Stimulated activated CD8-positive, alpha-beta memory T cell treated with anti-CD3 and anti-CD28 coated beads, Interleukin-15, amount 100 ng/mL, for 24 hours (primary cell): ENCODE data around the gene C17orf75.

ENCODE experiments used
- DNase-seq: peaks from one replicate; pipeline ENCODE4 v3.0.0-alpha.2; 2020; ENCODE audit warnings: low read depth

C17orf75 gene

DNA sequence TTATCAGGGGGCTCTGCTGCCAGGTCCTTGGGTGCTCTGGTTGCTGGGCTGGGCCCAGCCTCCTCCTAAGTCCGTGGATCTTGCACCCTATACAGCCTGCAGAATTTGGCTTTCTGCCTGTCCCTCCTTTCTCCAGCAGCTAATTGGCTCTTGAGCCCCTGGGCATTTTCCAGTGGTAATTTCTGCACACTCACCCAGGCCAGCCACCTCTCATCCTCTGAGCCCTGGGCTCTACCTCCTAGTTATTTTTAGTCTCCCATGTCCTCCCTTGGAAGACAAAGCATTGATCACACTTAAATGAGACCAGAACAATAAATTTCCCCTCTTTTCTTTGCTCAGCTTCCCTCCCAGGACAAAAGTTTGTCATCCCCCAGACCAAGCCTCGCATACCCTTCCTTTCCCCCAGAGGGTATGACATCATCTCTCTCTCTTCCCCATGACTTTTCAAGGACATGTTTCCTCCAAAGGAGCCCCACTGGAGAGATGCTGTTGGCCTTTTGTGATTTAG is 38.1 kb downstream of the C17orf75 start:
- no peak for DNase-seq

DNA sequence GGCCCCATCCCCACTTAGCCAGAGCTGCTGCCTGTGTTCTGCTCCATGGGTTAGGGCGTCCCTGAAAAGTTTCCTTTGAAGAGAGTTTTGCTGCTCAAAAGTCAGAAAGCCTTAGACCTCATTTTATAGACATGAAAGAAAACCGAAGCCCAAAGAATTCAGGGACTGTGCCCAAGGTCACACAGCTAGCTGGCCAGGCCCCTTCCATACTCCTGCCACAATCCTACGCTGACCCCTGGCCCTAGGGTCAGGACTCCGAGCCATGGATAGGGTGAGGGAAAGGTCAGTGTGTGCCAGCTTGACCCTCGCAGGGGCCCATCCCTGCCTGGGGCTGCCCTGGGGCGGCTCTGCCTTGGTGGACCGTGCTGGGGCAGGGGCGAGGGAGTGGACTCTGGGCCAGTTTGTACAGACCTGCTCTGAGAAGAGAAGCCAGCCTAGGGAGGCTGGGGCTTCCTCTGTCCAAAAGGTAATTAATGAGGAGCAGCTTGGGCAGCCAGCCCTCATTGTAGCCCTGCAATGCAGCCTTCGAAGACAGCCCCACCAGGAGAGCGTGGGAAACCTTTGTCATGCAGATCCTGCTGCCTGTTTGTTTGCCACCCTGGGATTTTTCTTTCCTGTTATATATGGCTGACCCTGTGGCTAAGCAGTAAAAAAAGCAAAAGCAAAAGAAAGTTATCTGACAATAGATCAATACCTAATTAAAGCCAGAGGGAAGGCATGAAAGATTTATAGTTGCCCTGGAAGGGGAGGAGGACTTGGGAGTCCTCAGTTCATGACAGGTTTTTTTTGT is 38.9 kb downstream of the C17orf75 start:
- no peak for DNase-seq

DNA sequence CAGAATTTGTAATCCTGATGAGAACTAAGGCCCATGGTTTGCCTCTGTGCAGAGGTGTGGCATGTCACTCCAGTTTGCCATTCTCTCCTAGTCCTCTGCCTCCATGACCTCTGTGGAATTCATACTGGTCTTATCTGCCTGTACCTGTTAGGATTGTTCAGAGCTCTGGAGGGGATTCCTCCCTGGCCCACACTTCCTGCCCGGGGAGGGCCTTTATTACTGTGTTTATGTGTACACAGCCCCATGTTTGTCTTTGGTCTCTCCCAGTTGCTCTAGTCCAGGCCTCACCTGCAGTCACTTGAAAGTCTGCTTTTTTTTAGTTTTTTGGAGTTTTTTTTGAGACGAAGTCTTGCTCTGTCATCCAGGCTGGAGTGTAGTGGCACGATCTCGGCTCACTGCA is 39.9 kb downstream of the C17orf75 start:
- DNase-seq: no peak

DNA sequence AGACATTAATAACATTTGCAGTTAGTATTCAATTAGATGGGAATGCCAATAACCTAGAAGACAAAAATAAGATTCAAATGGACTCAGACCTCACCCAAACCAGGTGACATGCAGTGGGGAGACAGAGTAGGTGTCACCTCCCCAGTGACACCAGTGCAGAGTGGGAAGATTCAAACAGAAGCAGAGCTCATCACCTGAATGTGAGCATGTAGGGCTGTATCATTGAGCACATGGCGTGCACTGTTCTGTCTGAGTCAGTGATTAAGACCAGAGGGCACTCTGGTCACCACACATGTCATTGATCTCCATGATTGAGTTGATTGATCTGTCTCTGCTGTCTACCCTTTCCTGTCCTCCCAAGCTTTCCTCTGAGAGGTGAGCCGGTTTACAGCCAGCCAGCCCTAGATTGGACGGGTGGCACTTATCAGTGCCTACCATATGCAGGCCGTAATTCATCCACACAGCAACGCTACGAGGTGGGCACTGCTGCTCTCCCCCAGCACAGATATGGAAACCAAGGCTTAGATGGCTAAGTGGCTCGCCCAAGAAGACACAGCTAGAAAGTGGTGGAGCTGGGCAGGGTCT is 42.3 kb downstream of the C17orf75 start:
- no peak for DNase-seq

DNA sequence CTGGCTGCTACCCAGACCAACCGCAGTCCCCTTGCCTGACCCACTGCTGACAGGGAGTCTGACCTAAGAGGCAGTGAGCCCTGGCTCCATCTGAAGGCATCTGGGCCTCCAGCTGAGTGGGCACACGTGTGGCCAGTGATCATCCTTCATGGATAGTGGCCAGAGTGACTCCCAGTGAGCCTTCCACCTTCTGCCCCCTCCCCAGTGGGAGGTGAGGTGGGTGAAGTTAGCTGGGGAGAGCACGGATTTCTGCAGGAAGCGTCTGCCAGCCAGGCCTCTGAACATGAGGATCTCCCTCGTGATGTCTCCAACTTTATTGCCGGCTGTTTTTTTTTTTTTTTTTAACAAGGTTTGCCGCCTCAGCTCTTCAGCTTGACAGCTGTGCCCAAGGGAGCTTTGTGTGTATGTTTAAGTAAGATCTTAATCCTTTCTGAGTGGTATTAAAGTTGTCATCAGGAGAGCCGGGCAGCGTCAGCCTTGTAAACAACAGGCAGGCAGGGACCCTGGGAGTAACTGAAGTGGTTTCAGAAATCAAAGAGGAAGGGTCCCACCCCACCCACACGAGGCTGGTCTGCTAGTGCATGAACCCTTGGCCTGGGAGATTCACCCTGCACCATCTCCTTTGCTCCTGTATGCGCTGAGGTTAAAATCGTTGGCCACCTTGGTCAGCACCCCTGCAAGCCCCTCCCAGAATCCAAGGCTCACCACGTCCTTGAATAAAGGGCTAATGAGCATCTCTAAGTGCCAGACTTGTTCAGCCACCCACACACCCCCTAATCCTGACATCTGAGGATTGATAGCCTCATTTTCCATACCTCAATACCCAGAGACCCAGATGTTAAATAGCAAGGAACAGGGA is 43.0 kb downstream of the C17orf75 start:
- DNase-seq: no peak

DNA sequence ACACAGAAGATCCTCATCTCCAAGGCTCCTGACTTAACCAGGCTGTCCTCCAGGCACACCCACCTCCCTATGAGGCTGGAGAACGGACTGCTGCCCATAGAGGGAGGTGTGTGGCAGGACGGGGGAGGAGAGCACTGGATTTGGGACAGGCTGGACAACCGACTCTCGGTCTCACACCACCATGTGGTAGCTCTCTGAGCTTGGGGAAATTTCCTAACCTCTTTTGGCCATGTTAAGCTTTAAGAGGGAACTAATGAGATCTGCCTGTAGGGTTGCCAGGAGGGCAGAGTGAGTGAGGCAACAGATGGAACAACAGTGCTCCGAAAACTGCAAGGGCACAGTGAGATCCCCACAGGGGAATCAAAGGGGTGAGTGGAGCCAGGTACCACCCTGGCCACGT is 43.7 kb downstream of the C17orf75 start:
- DNase-seq: no peak

DNA sequence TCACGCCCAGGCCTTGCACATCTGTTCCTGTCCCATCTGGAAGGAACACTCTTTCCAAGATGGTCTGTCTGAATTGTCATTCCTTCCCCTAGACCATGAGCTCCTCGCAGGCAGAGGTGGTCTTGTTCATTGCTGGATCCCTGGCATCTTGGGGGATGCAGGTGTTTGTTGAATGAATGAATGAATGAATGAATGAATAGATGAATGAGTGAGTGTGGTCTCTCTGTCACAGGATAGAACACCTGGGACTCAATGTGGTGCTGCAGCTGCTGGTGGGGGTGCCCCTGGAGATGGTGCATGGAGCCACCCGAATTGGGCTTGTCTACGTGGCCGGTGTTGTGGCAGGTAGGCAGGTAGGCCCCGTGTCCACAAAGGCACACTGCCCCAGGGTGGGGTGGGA is 44.1 kb downstream of the C17orf75 start:
- DNase-seq: no peak

DNA sequence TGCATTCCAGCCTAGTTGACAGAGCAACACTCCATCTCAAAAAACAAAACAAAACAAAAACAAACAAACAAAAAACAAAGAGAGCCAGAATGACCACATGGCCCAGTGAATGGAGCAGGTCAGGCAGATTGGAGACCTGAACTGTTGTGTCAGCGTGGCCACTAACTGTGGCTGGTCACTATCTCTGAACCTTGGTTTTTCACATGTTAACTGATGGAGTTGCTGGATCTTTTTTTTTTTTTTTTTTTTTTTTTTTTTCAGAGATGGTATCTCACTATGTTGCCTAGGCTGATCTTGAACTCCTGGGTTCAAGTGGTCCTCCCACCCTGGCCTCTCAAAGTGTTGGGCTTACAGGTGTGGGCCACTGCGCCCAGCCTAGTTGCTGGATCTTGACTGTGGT is 44.5 kb downstream of the C17orf75 start:
- DNase-seq: no peak

DNA sequence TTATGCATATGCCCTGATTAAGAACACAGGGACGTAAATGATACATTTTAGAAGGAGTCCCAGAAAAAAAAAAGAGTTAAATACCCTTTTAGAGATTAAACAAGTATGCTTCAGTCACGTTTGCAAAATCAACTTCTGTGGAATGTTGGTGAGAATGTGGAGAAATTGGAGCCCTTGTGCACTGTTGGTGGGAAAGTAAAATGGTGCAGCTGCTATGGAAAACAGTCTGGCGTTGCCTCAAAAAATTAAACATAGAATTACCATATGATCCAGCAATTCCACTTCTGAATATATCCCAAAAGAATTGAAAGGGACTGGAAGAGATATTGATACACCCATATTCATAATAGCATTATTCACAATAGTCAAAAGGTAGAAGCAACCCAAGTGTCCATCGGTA is 49.9 kb downstream of the C17orf75 start:
- no peak for DNase-seq

DNA sequence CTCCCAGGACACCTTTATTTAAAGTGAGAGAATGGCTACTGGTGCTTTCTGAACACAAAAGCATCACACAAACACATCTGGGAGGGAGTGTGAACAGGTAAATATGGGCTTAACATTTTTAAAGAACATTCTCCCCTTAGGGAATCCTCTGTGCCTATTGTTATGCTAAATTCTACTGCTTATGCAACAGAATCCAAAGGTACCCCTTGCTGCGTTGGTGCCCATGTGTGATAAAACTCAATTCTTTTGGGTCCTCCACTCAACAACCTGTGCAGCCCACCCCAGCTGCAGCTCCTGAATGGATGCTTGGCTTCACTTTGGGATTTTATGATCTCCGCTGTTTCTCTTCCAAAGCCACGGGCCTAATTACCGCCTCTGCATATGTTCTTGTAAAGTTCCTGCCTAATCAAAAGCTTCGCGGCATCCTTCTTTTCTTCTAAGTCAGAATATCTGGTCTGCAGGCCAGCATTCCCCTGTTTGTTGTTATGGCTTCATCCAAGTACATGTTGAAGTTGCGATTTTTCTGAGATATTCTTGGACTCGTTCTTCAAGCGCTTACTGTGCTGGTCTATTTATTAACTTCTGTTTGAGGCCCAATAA is 52.4 kb downstream of the C17orf75 start:
- DNase-seq: no peak

DNA sequence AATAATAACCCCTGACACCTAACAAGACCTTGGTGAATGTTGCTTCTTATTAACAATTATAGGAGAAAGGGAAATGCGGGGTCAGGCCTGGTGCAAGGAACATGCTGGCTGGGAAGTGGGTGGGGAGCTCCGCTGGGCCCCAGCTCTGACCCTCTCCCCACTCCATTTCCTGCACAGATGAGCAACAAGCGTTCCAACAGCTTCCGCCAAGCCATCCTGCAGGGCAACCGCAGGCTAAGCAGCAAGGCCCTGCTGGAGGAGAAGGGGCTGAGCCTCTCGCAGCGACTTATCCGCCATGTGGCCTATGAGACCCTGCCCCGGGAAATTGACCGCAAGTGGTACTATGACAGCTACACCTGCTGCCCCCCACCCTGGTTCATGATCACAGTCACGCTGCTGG is 53.4 kb downstream of the C17orf75 start:
- no peak for DNase-seq

DNA sequence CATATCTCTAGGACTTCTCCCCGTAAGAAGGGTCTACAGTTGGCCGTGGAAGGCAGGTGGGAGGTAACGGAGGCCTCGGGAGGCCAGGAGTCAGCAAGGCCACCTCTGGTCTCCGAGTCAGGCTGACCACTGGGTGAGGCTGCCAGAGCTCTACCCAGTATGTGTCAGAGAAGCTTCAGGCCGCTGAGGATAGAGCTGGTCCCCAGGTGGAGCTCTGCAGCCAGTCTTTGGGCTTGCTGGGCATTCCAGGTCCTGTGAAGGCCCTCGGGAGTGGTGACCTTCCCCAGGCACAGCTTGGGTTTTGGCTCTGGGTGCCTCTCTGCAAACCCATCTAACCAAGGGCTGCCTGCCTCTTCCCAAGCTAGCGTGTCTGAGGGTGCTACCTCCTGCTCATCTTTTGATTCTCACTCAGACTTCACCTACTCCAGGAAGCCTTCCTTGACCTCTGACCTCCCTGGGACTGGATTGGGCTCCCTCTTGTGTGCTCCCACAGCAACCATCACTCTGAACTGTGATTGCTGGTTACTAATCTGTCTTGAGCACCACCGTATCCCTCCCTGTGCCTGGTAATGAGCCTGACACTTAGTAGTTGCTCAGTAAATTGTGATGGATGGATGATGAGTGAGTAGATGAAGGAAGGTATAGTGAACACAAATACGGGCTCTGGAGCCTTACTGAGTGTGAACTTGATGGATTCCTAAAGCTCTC is 54.0 kb downstream of the C17orf75 start:
- DNase-seq: no peak

DNA sequence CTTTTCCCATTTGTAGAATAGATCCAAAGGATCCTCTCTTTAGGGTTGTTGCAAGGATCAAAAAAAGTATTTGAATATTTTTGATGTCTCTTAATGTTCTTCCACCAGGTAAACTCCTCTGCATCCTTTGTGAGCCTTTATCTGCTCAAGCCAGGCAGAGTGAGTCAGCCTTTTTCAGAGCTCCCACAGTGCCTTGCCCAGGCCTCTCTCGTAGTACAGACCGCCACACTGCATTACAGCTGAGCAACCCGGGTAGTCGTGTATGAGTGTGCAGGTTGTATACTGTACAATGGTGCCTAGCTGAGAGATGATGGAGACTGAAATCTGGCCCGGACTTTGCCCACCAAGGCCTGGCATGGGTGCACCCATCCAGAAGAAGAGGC is 55.5 kb downstream of the C17orf75 start:
- no peak for DNase-seq

DNA sequence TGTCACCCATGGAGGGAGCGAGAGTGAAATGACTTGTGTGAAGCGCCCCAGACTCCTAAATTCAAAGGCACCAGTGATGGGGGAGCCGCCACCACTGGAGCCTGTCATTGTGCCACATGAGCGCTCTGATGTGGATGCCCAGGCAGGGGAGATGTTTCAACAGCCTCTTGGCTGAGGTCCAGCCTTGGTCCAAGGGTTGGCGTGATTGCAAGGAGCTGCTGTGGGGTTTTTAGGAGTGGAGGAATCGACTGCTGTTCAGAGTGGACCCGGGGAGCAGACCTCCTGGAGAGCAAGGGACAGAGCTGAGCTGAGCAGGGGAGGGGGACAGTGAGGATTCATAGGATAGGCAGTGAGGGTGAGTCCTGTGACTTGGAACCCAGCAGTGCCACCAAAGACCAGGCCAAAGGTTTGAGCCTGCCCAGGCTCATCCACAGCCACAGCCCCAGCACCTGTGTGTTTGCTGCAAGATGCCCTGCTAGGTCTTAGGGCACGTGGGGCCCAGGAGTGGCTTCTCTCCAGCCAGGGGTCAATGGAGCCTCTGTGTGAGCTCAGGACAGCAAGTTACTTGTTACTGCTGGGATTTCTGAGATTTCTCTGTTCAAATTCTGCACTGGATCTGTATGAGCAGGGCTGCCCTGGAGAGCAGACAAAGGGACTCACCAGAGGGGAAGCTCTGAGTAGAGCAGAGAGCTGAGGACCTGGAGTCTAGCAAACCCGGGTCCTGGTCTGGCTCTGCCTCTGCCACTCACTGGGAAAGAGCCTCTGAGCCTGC is 56.0 kb downstream of the C17orf75 start:
- no peak for DNase-seq

DNA sequence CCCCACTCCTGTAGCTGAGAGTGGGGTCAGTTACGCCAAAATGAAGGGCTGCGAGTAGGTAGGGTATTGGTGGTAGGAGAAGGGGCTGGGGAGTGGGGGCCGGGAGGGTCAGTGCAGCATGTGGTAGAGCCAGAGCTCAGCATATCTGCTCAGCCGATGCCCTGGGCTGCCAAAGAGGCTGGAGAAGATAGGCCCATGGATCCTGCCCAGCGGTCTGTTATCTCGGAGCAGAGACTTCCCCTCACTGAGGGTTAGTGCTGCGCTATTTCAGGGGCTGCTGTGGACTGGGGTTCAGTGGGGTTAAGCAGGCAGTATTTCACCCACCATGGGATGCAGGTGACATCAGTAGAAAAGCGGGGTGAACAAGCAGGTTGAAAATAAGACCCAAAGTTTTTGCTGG is 56.7 kb downstream of the C17orf75 start:
- no peak for DNase-seq

DNA sequence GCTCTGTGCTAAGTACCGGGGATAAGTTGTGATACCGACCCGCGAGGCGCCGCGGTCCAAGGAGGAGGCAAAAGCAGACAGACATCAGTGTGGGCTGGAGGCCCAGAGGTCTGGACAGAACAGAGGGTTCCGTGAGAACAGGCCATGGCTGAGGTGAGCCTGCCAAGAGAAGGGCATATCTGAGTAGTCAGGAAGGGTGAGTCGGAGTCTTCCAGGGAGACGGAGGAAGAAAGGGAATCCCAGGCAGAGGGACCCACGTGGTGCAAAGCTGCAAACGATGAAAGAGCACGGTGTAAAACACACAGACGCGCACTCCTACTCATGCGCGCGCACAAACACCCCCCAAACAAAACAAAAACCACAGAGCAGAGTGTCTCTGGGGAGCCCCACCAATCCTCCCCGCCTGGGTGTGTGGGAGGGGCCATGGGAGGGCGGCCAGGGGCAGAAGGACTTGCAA is 58.2 kb downstream of the C17orf75 start:
- DNase-seq: no peak

DNA sequence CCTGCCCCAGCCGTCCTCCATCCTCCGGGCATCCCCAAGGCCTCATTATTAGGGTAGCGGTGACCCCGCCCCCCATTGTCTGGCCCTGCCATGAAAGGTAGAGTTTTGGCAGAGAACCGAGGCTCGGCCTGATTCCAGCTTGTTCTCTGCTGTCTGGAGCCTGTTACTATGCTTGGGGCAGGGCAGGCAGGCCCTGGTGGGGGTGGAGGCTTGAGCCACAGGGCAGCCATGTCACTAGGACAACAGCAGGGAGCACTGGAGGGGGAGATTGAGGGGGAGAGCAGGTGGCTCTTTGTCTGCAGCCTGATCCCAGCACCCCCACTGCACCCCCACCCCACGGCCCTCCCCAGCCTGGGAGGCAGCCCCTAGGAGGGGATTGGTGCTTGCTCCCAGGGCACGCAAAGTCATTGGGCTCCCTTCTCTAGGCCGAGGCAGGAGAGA is 60.9 kb downstream of the C17orf75 start:
- DNase-seq: no peak

DNA sequence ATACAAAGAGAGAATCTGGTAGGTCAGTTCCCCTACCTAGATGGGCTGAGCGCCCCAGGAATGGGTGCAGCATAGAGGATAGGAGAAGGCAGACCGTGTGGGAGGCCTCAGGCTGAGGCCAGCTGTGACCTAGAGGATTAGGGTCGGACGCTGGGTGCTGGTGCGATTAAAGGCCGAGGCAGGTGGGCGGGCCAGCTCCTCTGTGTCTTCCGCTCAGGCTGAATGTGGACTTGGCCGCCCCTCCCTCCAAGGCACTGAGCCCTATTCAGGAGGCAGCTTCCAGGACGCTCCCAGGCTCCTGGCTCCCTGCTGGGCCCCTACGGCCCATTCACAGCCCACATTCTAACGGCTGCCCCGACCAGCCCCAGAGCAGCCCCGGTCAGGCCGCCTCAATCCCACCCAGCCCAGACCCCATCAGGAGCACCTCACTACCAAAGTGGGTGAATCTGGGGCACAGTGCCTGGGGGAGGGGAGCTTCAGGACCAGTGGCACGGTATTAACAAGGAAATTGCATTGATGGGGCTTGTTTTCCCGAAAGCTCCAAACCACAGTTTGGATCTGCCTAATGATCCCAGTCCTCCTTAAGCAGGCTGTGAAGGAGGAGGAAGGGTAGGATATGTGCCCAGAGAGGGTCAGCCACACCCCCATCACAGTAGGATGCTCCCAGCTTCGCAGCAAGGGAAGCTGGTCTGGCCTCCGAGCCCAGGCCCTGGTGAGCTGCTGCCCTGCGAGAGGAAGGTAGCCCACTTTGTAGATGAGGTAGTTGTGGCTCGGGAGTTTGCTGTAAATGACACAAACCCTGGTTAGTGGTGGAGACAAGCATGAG is 61.9 kb downstream of the C17orf75 start:
- DNase-seq: no peak

DNA sequence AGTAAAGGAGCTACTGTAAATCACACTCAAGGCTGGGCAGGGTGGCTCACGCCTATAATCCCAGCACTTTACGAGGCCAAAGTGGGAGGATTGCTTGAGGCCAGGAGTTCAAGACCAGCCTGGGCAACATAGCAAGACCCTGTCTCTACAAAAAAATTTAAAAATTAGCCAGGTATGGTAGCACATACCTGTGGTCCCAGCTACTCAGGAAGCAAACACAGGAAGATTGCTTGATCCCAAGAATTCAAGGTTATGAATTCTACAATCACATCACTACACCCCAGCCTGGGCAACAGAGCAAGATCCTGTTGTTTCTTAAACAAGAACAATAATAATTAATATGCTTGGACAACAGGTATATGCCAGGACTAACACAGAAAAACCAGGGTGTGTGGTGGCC is 63.2 kb downstream of the C17orf75 start:
- no peak for DNase-seq
